IPS-20b (cell line): ENCODE results near the gene SH3BGRL3.

Experiments
- H3K27ac ChIP-seq: one replicate; pipeline ENCODE4 v1.5.1; 2013; ENCODE audit warnings: low read length
- H3K27me3 ChIP-seq: 2 replicates; pipeline ENCODE4 v1.6.1; 2013; ENCODE audit warnings: mild to moderate bottlenecking, low read length, inconsistent platforms; ENCODE audit not compliant: insufficient read depth
- H3K36me3 ChIP-seq: 2 replicates; pipeline ENCODE4 v1.6.1; 2013; ENCODE audit warnings: low read depth, mild to moderate bottlenecking, inconsistent platforms, low read length, moderate library complexity; ENCODE audit not compliant: insufficient read depth
- H3K4me1 ChIP-seq: 2 replicates; pipeline ENCODE4 v1.6.1; 2013; ENCODE audit warnings: mild to moderate bottlenecking, control low read depth, inconsistent platforms, low read length, moderate library complexity; ENCODE audit not compliant: insufficient read depth
- H3K4me3 ChIP-seq: 2 replicates; pipeline ENCODE4 v1.5.1; 2013; ENCODE audit warnings: mild to moderate bottlenecking, low read length, inconsistent platforms
- H3K9ac ChIP-seq: 2 replicates; pipeline ENCODE4 v1.6.1; 2013; ENCODE audit warnings: low read depth, mild to moderate bottlenecking, inconsistent platforms, low read length, moderate library complexity
- H3K9me3 ChIP-seq: 2 replicates; pipeline ENCODE4 v1.6.1; 2013; ENCODE audit warnings: mild to moderate bottlenecking, low read depth, low read length, inconsistent platforms; ENCODE audit not compliant: insufficient read depth

The SH3BGRL3 gene

DNA sequence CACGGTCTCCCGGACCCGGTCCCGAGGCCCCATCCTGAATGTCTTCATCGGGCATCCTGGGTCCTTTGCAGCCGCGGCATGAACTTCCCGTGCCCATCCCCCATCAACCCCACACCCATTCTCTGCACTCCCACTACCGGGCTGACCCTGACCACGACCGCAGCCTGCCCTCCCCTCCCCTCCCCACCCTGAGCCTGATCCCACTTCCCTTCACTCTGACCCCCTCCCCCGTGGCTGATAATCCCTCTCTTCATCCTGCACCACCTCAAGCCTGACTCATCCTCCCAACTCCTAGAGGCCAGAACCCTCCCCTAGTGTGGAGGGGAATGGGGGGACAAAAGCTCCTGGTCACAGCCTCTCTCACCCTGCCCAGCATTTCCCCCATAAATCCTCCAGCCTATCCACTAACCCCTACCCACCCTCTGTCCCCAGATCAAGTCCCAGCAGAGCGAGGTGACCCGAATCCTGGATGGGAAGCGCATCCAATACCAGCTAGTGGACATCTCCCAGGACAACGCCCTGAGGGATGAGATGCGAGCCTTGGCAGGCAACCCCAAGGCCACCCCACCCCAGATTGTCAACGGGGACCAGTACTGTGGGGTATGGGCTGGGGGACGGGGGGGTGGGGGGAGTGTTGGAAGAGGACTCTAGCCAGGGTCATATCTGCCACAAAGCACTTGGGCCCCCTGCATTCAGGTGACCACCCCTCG is 602 bp downstream of the SH3BGRL3 start:
- peaks cover 9% of the 10 kb centered on the region for H3K4me1 ChIP-seq
- no peak overlapping the region for H3K27ac ChIP-seq
- H3K27me3 ChIP-seq, result no peaks in the 10 kb centered on the region
- H3K36me3 ChIP-seq, result peaks cover 30% of the 10 kb centered on the region
- H3K9me3 ChIP-seq, result no peaks in the 10 kb centered on the region
- H3K9ac ChIP-seq, result peak overlapping the region; percentile 79; the same call in 1 of the 2 replicates
- peak overlapping the region; percentile 67 for H3K4me3 ChIP-seq

DNA sequence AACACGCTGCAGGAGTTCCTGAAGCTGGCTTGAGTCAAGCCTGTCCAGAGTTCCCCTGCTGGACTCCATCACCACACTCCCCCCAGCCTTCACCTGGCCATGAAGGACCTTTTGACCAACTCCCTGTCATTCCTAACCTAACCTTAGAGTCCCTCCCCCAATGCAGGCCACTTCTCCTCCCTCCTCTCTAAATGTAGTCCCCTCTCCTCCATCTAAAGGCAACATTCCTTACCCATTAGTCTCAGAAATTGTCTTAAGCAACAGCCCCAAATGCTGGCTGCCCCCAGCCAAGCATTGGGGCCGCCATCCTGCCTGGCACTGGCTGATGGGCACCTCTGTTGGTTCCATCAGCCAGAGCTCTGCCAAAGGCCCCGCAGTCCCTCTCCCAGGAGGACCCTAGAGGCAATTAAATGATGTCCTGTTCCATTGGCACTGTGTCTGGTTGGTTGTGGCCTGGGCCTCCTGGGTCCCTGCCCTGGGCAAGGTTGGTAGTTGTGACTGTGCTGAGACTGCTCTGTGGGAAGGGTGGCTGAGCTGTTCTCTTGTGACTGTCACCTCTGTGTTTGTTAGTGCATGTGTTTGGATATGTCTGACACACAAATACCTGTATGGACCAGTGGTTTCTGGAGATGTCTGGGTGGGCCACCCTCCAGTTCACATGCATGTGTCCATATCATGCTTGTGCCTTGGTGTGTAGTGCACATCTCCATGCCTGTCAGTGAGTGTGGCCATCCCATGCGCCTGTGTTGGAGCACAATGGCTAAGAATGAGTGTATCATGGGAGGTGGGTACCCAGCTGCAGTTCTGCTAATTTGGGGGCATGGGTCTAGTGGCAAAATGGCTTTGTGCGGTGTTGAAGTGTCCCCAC is 1.4 kb downstream of the SH3BGRL3 start:
- Histone ChIP-seq H3K4me3 (peak overlapping the region; percentile 3; the same call in 1 of the 2 replicates), H3K36me3 (peaks cover 23% of the 10 kb centered on the region), H3K9ac (no peak overlapping the region), H3K9me3 (no peaks in the 10 kb centered on the region), H3K4me1 (peaks cover 9% of the 10 kb centered on the region), H3K27me3 (no peaks in the 10 kb centered on the region), H3K27ac (no peak overlapping the region)

DNA sequence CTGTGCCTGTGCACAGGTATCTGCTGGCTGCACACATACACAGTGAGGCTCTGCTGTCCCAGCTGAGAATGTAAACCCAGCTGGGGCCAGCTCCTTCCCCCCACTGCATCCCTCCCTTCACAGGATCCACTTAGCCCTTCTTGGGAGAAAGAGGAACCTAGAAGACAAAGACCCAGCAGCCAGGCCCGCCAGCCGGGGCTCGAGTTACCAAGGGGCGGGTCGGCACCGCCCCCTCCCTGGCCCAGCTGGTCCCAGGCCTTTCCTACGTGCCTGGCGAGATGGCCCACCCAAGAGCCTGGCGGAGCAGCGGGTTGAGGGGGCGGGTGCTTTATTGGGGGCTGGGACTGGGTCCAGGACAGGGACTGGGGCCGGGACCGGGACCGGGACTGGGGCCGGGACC is 2.1 kb downstream of the SH3BGRL3 start:
- H3K36me3 ChIP-seq, result peaks cover 17% of the 10 kb centered on the region
- H3K27me3 ChIP-seq, result no peaks in the 10 kb centered on the region
- peaks cover 9% of the 10 kb centered on the region for H3K4me1 ChIP-seq
- H3K9ac ChIP-seq, result no peak overlapping the region
- H3K27ac ChIP-seq, result no peak overlapping the region
- no peaks in the 10 kb centered on the region for H3K9me3 ChIP-seq
- H3K4me3 ChIP-seq, result peak overlapping the region; percentile 3; the same call in 1 of the 2 replicates

DNA sequence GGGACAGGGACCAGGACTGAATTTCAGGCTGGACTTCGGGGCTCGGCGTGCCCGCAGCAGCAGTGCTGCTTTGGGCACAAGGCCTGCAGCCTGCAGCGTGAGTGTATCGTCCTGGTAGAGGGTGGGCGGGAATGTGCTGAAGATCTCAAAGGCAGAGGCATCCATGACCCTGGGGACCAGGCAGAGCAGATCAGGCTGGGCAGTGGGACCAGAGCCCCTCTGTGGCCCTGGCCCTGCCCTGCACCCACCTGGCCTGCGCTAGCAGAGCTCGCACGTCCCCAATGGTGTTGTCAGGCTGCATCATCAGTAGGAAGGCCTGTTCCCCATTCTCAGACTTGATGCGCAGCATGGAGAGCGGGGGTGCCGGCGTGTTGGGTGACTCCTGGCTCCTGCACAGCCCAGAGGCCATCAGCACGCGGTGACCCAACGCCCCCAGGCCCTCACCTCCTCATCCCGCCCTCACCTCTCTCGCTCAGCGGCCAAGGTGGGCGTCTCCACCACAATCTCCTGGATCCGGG is 2.6 kb downstream of the SH3BGRL3 start:
- H3K9ac ChIP-seq, result no peak overlapping the region
- no peaks in the 10 kb centered on the region for H3K9me3 ChIP-seq
- no peak overlapping the region; the same call in 1 of the 2 replicates for H3K4me3 ChIP-seq
- peaks cover 9% of the 10 kb centered on the region for H3K4me1 ChIP-seq
- no peaks in the 10 kb centered on the region for H3K27me3 ChIP-seq
- no peak overlapping the region for H3K27ac ChIP-seq
- peaks cover 12% of the 10 kb centered on the region for H3K36me3 ChIP-seq

DNA sequence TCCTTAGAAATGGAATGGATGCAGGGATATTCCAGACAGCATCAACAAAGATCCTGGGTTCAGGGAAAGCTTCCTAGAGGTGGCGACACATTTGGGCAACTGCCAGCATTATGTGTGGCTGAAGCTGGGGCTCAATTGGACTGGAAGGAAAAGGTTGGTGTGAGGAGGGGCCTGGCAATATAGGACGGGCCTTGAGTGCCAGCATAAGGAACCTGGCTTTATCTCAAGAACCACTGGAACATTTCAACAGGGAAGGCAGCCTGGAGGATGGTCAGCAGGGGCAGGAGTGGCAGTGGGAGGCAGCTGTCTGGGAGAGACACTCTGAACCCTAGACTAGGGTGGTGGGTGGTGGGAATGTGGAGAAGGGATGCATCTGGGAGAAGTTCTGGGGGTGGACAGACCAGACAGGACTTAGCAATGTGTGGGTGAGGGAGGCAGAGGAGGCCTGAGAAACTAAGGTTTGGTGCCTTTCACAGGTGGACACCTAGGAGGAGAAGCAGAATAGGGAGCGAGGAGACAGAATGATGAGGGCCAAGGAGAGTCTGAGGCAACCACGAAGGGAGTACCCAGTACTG is 3.5 kb downstream of the SH3BGRL3 start:
- H3K9ac ChIP-seq, result no peak overlapping the region
- H3K27ac ChIP-seq, result no peak overlapping the region
- no peaks in the 10 kb centered on the region for H3K27me3 ChIP-seq
- peaks cover 9% of the 10 kb centered on the region for H3K4me1 ChIP-seq
- H3K9me3 ChIP-seq, result no peaks in the 10 kb centered on the region
- peaks cover 3% of the 10 kb centered on the region; the same call in 1 of the 2 replicates for H3K36me3 ChIP-seq
- no peak overlapping the region for H3K4me3 ChIP-seq

DNA sequence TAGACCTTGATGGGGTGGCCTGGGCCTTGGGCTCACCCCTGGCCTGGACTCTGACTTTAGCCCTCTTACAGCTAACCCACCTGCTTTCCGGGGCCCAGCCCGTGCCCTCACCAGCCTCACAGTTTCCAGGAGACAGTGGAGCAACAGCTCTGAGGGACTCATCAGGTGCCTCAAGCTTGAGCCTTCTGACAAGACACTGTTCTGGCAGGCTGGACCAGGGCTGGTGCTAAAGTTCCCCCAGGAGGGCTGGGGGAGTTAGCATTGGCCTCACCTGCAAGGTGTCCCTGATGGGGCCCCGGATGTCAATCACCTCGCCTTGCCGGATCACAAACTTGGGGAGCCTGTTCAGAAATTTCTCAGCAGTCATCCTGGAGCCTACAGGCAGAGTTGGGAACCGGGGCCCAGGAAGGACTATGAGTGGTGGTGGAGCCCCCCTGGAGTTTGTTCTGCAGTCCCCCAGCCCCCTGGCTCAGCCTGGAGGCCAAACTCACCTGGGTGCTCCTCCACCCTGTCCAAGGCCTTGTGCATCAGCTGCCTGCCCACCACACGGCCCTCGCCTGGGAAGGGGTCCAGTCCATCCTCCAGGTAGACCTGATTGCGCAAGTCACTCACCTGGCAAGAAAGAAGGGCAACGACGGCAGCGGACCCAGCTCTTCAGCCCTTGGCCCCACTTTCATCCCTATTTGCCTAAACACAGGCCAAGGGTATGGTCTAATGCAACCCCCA is 4.1 kb downstream of the SH3BGRL3 start:
- no peaks in the 10 kb centered on the region for H3K36me3 ChIP-seq
- no peak overlapping the region for H3K27ac ChIP-seq
- no peak overlapping the region for H3K9ac ChIP-seq
- H3K9me3 ChIP-seq, result no peaks in the 10 kb centered on the region
- peaks cover 9% of the 10 kb centered on the region for H3K4me1 ChIP-seq
- H3K27me3 ChIP-seq, result no peaks in the 10 kb centered on the region
- no peak overlapping the region for H3K4me3 ChIP-seq

DNA sequence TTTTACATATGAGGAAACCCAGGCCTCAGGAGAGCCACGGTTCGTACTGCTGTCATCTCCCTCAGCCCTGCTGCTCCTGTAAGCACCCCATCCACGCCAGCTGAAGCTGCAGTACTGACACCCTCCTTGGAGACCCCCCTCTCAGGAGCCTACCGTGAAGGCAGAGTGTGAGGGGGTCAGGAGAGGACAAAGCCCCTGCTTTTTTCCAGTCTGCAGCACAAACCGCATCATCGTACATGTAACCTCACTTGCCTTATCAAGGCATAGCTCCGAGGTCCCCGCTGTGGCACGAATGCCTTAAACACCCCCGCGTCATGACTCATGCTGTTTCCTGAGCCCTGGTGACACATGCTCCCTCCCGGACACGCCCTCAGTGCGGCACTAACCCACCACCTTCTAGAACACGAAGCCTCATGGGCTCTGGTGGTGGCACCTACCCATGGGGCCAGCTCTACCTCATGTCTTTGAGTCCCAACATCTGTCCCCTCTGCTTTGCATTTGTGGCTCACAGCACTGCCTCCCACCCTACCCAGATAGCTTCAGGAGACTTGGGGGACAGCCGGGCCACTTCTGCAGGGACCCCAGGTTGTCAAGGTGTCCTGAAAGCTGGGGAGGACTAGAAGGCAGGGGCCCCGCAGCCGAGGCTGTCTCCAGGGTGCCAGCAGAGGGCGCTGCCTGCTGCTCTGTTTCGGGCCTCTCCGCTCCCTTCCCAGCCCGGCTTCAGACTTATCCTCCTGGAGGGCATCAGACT is 4.9 kb downstream of the SH3BGRL3 start:
- Histone ChIP-seq H3K27ac (no peak overlapping the region), H3K9ac (no peak overlapping the region; the same call in 1 of the 2 replicates), H3K27me3 (no peaks in the 10 kb centered on the region), H3K9me3 (no peaks in the 10 kb centered on the region), H3K36me3 (no peaks in the 10 kb centered on the region), H3K4me1 (peaks cover 9% of the 10 kb centered on the region), H3K4me3 (no peak overlapping the region)

DNA sequence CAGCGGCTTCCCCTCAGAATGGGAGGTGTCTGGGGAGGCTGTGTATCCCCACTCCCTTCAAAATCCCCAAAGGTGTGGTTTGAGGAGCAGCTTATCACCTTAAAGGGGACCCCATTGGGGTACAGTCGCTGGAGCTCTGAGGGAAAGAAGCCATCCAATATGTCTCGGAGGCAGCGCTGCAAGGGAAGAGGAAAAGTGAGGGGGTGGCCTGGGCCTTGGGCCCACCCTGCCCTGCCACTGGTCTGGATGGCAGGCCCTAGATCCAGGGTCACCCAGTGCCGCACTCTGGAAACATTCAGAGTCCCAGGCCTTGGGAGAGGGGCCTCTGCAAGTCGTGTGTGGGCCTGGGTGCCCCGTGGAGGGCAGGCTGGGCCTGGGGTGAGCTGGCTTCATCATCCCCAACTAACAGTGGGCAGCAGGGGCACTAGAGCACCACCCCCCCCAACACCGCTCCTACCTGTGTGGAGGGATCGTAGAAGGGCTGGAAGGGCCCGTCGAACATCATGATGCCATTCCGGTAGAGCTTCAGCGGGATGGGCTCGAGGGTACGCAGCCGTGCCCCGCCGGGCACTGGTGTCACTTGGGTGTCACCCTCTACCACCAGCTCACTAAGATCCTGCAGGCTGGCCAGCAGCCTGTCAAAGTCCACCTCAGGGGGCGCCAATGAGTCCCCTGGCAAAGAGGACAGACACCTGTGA is 5.6 kb downstream of the SH3BGRL3 start:
- Histone ChIP-seq H3K9ac (no peak overlapping the region; the same call in 1 of the 2 replicates), H3K4me3 (no peak overlapping the region), H3K27ac (no peak overlapping the region)

DNA sequence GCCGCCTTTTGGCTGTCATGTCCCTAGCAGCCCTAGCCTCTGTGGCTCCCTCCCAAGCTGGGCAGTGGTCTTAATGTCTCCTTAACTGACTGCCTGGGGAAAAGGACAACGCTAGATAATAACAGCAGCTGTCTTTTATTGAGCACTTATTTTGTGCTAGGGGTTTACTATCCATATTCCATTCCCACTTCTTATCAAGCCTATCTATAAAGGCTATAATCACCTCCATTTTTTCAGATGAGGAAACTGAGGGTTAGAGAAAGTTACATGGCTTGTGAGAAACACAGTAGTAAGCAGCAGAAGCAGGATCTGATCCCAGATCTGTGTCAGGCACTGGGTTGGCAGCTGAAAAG is 6.2 kb downstream of the SH3BGRL3 start:
- H3K4me1 ChIP-seq, result peaks cover 13% of the 10 kb centered on the region
- H3K9ac ChIP-seq, result no peak overlapping the region
- H3K27ac ChIP-seq, result no peak overlapping the region

More for the DNA sequence above, 5.6 kb downstream of the SH3BGRL3 start:
- H3K27me3 ChIP-seq, result no peaks in the 10 kb centered on the region
- H3K9me3 ChIP-seq, result no peaks in the 10 kb centered on the region
- peaks cover 12% of the 10 kb centered on the region for H3K4me1 ChIP-seq
- no peaks in the 10 kb centered on the region for H3K36me3 ChIP-seq

DNA sequence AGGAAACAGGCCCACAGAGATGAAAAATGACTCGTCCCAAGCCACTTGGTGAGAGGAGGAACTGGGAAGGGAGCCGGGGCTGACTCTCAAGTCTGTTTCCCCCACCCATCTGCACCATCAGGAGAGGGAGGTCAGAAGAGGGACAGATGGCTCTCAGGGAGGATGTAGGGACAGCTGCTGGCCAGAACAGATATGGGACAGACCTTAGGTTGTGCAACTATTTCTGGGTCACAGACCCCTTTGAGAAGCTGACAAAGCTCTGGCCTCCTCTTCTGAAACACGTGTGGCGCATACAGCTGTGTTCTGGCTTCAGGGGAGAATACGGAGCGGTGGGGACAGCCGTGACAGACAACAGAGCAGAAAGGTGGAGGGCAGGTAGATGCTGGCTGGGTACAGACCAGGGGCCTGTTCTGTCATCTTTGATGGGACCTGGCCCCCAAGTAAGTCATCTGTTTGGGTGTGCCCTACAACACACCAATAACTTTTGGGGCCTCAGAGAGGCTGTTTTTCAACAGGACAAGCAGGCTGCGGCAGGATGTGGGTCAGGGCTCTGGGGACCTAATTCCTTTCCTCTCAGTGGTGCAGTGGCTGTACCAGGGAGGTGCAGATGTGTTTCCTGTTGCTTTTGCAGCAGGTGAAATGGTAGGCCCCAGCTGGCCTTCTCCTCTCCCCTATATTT is 7.3 kb downstream of the SH3BGRL3 start:
- H3K4me3 ChIP-seq, result no peak overlapping the region
- H3K27ac ChIP-seq, result no peak overlapping the region
- no peaks in the 10 kb centered on the region for H3K36me3 ChIP-seq
- no peak overlapping the region for H3K9ac ChIP-seq
- H3K27me3 ChIP-seq, result no peaks in the 10 kb centered on the region
- H3K9me3 ChIP-seq, result no peaks in the 10 kb centered on the region
- peaks cover 9% of the 10 kb centered on the region for H3K4me1 ChIP-seq

More for the DNA sequence above, 6.2 kb downstream of the SH3BGRL3 start:
- no peaks in the 10 kb centered on the region for H3K9me3 ChIP-seq
- H3K4me3 ChIP-seq, result no peak overlapping the region
- H3K36me3 ChIP-seq, result no peaks in the 10 kb centered on the region
- H3K27me3 ChIP-seq, result no peaks in the 10 kb centered on the region
